SU-DHL-6 (cell line): ENCODE data around the gene KCNQ1OT1.

Experiments used
- H2AFZ ChIP-seq: fragments of 200-600 bp; sonication (generic); 2 replicates; pipeline ENCODE4 v1.6.1; 2014; ENCODE audit warnings: low read depth, mild to moderate bottlenecking, moderate library complexity, mixed read lengths, antibody characterized with exemption, low read length; ENCODE audit not compliant: severe bottlenecking
- H3F3A ChIP-seq: fragments of 200-600 bp; shearing (Covaris generic); 2 replicates; pipeline ENCODE4 v1.6.0; 2016; ENCODE audit warnings: antibody characterized with exemption, mild to moderate bottlenecking; ENCODE audit not compliant: insufficient read depth
- H3K27ac ChIP-seq: fragments of 200-600 bp; sonication (generic); 2 replicates; pipeline ENCODE4 v1.5.1; 2016; ENCODE audit warnings: low read depth, mild to moderate bottlenecking, low read length, moderate library complexity, mixed read lengths
- H3K27me3 ChIP-seq: fragments of 200-600 bp; sonication (generic), shearing (Covaris generic); 2 replicates; pipeline ENCODE4 v1.6.0; 2014; ENCODE audit warnings: mild to moderate bottlenecking, low read length
- H3K36me3 ChIP-seq: fragments of 200-600 bp; sonication (generic); 2 replicates; pipeline ENCODE4 v1.6.1; 2014; ENCODE audit warnings: mild to moderate bottlenecking, low read length, mixed read lengths
- H3K4me2 ChIP-seq: fragments of 300-600, 200-600 bp; shearing (Covaris generic), sonication (generic); 2 replicates; pipeline ENCODE4 v1.6.0; 2014; ENCODE audit warnings: low read length, low read depth, mild to moderate bottlenecking; ENCODE audit not compliant: poor library complexity, severe bottlenecking
- H3K4me3 ChIP-seq: fragments of 200-600 bp; sonication (generic); 2 replicates; pipeline ENCODE4 v1.5.1; 2014; ENCODE audit warnings: antibody characterized with exemption, low read length, mild to moderate bottlenecking, mixed read lengths; ENCODE audit not compliant: insufficient read depth, poor library complexity, severe bottlenecking
- H3K79me2 ChIP-seq: fragments of 200-600 bp; sonication (generic); 2 replicates; pipeline ENCODE4 v1.6.1; 2014; ENCODE audit warnings: mild to moderate bottlenecking, low read length, moderate library complexity; ENCODE audit not compliant: insufficient read depth
- H3K9ac ChIP-seq: fragments of 200-600 bp; sonication (generic); 2 replicates; pipeline ENCODE4 v1.7.0; 2014; ENCODE audit warnings: mild to moderate bottlenecking, low read length
- H3K9me2 ChIP-seq: fragments of 200-600 bp; sonication (generic); replicated peaks from 2 replicates; pipeline ENCODE4 v1.6.1; 2014; ENCODE audit warnings: low read length; ENCODE audit not compliant: insufficient read depth
- H3K9me3 ChIP-seq: fragments of 200-600 bp; sonication (generic); 2 replicates; pipeline ENCODE4 v1.6.1; 2014; ENCODE audit warnings: low read length, mixed read lengths; ENCODE audit not compliant: insufficient read depth
- H4K20me1 ChIP-seq: fragments of 200-600 bp; sonication (generic); 2 replicates; pipeline ENCODE4 v1.6.1; 2014; ENCODE audit warnings: low read depth, mild to moderate bottlenecking, antibody characterized with exemption, low read length, moderate library complexity, mixed read lengths
- CTCF ChIP-seq: fragments of 200-600 bp; sonication (generic); IDR thresholded peaks from one replicate; pipeline ENCODE4 v1.5.1; 2017; ENCODE audit warnings: antibody characterized with exemption, mild to moderate bottlenecking, low read length, moderate library complexity; ENCODE audit not compliant: insufficient read depth, poor library complexity, severe bottlenecking
- EZH2phosphoT487 ChIP-seq: fragments of 200-600 bp; sonication (generic), shearing (Covaris generic); conservative IDR thresholded peaks from 2 replicates; pipeline ENCODE4 v1.6.1; 2018; ENCODE audit warnings: mild to moderate bottlenecking, antibody characterized with exemption, low read length, moderate library complexity, mixed read lengths

Gene KCNQ1OT1

GRCh38 chr11:2669634-2670469 lies 29.9 kb downstream of the KCNQ1OT1 start:
- H3K27ac ChIP-seq, result no peak overlapping the region

GRCh38 chr11:2668876-2669275 lies 30.9 kb downstream of the KCNQ1OT1 start:
- Histone ChIP-seq H3K27ac (no peak overlapping the region), H3K9me3 (no peaks in the 10 kb centered on the region), H3K9ac (no peak overlapping the region), H3F3A (no peaks in the 10 kb centered on the region), H3K4me2 (no peak overlapping the region), H3K9me2 (no peaks in the 10 kb centered on the region), H3K27me3 (no peaks in the 10 kb centered on the region), H3K36me3 (no peaks in the 10 kb centered on the region), H3K79me2 (no peaks in the 10 kb centered on the region), H2AFZ (no peak overlapping the region), H4K20me1 (no peaks in the 10 kb centered on the region), H3K4me3 (no peak overlapping the region)
- TF ChIP-seq EZH2phosphoT487 (no peak), CTCF (no peak)

More at GRCh38 chr11:2669634-2670469, 29.9 kb downstream of the KCNQ1OT1 start:
- Histone ChIP-seq H3K9me2 (no peaks in the 10 kb centered on the region), H3F3A (no peaks in the 10 kb centered on the region), H3K36me3 (no peaks in the 10 kb centered on the region), H3K4me2 (no peak overlapping the region), H3K9ac (no peak overlapping the region), H3K79me2 (no peaks in the 10 kb centered on the region), H3K27me3 (no peaks in the 10 kb centered on the region), H2AFZ (no peak overlapping the region), H3K9me3 (no peaks in the 10 kb centered on the region), H3K4me3 (no peak overlapping the region), H4K20me1 (no peaks in the 10 kb centered on the region)
- TF ChIP-seq EZH2phosphoT487 (no peak), CTCF (no peak)

- Histone ChIP-seq H4K20me1 (no peaks in the 10 kb centered on the region), H3K27me3 (no peaks in the 10 kb centered on the region), H3K4me3 (no peak overlapping the region), H3K79me2 (no peaks in the 10 kb centered on the region), H3K9ac (no peak overlapping the region), H3F3A (no peaks in the 10 kb centered on the region), H3K4me2 (no peak overlapping the region), H3K36me3 (no peaks in the 10 kb centered on the region), H3K9me2 (no peaks in the 10 kb centered on the region), H2AFZ (no peak overlapping the region), H3K27ac (no peak overlapping the region), H3K9me3 (no peaks in the 10 kb centered on the region)
- no peak for TF ChIP-seq EZH2phosphoT487
- no peak for TF ChIP-seq CTCF
Observed at GRCh38 chr11:2667940-2668339, 31.9 kb downstream of the KCNQ1OT1 start.
